HepG2 (cell line): Measurements from ENCODE around the gene TLCD5. TPM values are rescaled to one million over a fixed set of nuclear protein-coding genes. Genes with fewer than 3 reads are reported as not detected.

ENCODE experiments used
- CBFB ChIP-seq: sonication (generic); formaldehyde crosslinking; IDR thresholded peaks from 2 replicates; pipeline ENCODE4 v1.4.0; 2020; ENCODE audit warnings: missing genetic modification reagents
- FOXJ3 ChIP-seq: sonication (generic); formaldehyde crosslinking; IDR thresholded peaks from 2 replicates; pipeline ENCODE4 v1.4.0; 2020; ENCODE audit warnings: missing genetic modification reagents, mild to moderate bottlenecking, borderline replicate concordance
- FOXK2 ChIP-seq: fragments of 450-650 bp; IDR thresholded peaks from 2 replicates; pipeline ENCODE4 v1.6.1; 2016
- IRX3 ChIP-seq: sonication (generic); formaldehyde crosslinking; IDR thresholded peaks from 2 replicates; pipeline ENCODE4 v1.8.1; 2023; ENCODE audit warnings: mild to moderate bottlenecking, low read depth, missing genetic modification reagents, borderline replicate concordance
- KDM3A ChIP-seq: IDR thresholded peaks from 2 replicates; pipeline ENCODE4 v1.6.1; 2018; ENCODE audit warnings: low read depth, missing compliant biosample characterization
- MAF1 ChIP-seq: sonication (generic); formaldehyde crosslinking; IDR thresholded peaks from 2 replicates; pipeline ENCODE4 v1.5.0; 2020; ENCODE audit warnings: missing genetic modification reagents, borderline replicate concordance
- MEIS2 ChIP-seq: sonication (generic); formaldehyde crosslinking; IDR thresholded peaks from 2 replicates; pipeline ENCODE4 v1.9.0; 2021; ENCODE audit warnings: mild to moderate bottlenecking, missing genetic modification reagents
- U2AF2 ChIP-seq: fragments of 200-400 bp; formaldehyde crosslinking; IDR thresholded peaks from 2 replicates; pipeline ENCODE4 v1.6.1; 2017; ENCODE audit warnings: low read depth, mild to moderate bottlenecking, low read length
- ZFX ChIP-seq: sonication (generic); formaldehyde crosslinking; IDR thresholded peaks from 2 replicates; pipeline ENCODE4 v1.4.0; 2020; ENCODE audit warnings: mild to moderate bottlenecking, low read depth, missing genetic modification reagents, moderate library complexity
- ZNF326 ChIP-seq: sonication (generic); formaldehyde crosslinking; IDR thresholded peaks from 2 replicates; pipeline ENCODE4 v1.4.0; 2020; ENCODE audit warnings: missing genetic modification reagents, borderline replicate concordance
- ZNF781 ChIP-seq: sonication (generic); formaldehyde crosslinking; IDR thresholded peaks from 2 replicates; pipeline ENCODE4 v1.5.1; 2020; ENCODE audit warnings: borderline replicate concordance, mild to moderate bottlenecking, missing genetic modification reagents; ENCODE audit errors: not compliant biosample characterization
- ZSCAN20 ChIP-seq: sonication (generic); formaldehyde crosslinking; IDR thresholded peaks from 2 replicates; pipeline ENCODE4 v1.4.0; 2020; ENCODE audit warnings: missing genetic modification reagents, mild to moderate bottlenecking, borderline replicate concordance
- polyA plus RNA-seq, 8 experiments: library from polyadenylated mRNA; depleted of rRNA in 3 of 8; stranded (reverse) in 7 of 8; unstranded in 1 of 8; fragments of >200 nt; fragmentation: Illumina TruSeq in 4 of 8; extraction: Trizol in 4 of 8; gene quantifications; 2 replicates each; pipeline versions ENCODE4 v1.2.1 to v1.2.3, GENCODE V29; 2011 to 2016; ENCODE audit warnings: low read depth in 4 of 8, missing spikeins in 1 of 8, mixed read lengths in 1 of 8; ENCODE audit not compliant: insufficient read depth in 1 of 8
- total RNA-seq, 5 experiments: library from RNA; depleted of rRNA; stranded (reverse); fragments of >200 nt; fragmentation: Illumina TruSeq; extraction: Trizol; gene quantifications; 2 replicates each; pipeline ENCODE4 v1.2.3, GENCODE V29; 2016; ENCODE audit warnings: low read depth in 1 of 5
- TF ChIP-seq, protein P1 (sequence below): sonication (generic); formaldehyde crosslinking; IDR thresholded peaks from 2 replicates; pipeline ENCODE4 v1.4.0; 2020; ENCODE audit warnings: mild to moderate bottlenecking, missing genetic modification reagents, borderline replicate concordance
- TF ChIP-seq, protein P2 (sequence below): sonication (generic); formaldehyde crosslinking; IDR thresholded peaks from 2 replicates; pipeline ENCODE4 v1.5.1; 2020; ENCODE audit warnings: missing genetic modification reagents, mild to moderate bottlenecking, borderline replicate concordance
- TF ChIP-seq, protein P3 (sequence below): sonication (generic); formaldehyde crosslinking; IDR thresholded peaks from 2 replicates; pipeline ENCODE4 v1.4.0; 2020; ENCODE audit warnings: missing genetic modification reagents
- TF ChIP-seq, protein P4 (sequence below): sonication (generic); formaldehyde crosslinking; IDR thresholded peaks from 2 replicates; pipeline ENCODE4 v1.8.1; 2023; ENCODE audit warnings: mild to moderate bottlenecking, missing genetic modification reagents

Gene TLCD5
- total and polyA plus RNA-seq, 2 of the 13 experiments (the other 11 are each of a cell fraction or from before 2014, with no cell fraction given), result 6.1 to 7.6 TPM

DNA sequence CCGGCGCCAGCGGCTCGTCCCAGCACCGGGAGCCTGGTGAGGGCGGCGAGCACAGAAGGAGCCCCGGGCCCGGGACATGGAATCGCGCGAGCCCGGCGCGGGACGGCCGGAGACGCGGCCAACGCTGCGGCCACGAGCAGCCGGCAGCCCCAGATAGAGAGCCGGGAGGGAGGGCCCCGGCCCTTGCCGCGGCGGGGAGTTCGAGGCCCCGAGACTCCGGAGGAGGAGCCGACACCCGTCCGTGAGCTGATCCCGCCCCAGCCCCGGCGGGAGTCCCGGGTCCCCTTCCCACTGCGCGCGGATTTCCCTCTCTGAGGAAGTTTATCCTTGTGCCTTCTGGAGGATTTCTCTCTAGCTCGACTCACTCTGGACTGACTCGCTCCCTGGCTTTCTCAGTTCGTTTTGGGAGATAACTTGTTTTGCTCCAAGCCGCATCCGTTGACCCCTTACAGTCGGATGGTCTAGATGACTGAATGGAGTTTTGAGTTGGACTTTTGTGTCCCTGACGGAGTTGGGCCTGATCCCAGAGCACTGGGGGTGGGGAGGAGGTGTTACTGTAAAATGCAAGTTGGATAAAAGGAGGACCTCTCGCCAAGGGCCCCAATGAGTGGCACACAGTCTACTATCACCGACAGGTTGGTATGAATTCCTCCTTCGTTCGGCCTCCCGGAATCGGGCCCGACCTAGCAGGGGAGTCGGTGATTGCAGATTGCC is 11.7 kb downstream of the TLCD5 start (continued):
- TF ChIP-seq, protein P1, sequence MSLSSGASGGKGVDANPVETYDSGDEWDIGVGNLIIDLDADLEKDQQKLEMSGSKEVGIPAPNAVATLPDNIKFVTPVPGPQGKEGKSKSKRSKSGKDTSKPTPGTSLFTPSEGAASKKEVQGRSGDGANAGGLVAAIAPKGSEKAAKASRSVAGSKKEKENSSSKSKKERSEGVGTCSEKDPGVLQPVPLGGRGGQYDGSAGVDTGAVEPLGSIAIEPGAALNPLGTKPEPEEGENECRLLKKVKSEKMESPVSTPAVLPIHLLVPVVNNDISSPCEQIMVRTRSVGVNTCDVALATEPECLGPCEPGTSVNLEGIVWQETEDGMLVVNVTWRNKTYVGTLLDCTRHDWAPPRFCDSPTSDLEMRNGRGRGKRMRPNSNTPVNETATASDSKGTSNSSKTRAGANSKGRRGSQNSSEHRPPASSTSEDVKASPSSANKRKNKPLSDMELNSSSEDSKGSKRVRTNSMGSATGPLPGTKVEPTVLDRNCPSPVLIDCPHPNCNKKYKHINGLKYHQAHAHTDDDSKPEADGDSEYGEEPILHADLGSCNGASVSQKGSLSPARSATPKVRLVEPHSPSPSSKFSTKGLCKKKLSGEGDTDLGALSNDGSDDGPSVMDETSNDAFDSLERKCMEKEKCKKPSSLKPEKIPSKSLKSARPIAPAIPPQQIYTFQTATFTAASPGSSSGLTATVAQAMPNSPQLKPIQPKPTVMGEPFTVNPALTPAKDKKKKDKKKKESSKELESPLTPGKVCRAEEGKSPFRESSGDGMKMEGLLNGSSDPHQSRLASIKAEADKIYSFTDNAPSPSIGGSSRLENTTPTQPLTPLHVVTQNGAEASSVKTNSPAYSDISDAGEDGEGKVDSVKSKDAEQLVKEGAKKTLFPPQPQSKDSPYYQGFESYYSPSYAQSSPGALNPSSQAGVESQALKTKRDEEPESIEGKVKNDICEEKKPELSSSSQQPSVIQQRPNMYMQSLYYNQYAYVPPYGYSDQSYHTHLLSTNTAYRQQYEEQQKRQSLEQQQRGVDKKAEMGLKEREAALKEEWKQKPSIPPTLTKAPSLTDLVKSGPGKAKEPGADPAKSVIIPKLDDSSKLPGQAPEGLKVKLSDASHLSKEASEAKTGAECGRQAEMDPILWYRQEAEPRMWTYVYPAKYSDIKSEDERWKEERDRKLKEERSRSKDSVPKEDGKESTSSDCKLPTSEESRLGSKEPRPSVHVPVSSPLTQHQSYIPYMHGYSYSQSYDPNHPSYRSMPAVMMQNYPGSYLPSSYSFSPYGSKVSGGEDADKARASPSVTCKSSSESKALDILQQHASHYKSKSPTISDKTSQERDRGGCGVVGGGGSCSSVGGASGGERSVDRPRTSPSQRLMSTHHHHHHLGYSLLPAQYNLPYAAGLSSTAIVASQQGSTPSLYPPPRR (CRISPR knock-in tag), result no peak
- TF ChIP-seq MAF1 (CRISPR knock-in tag), result 0 out of 2 replicates have a peak, but pooled peaks have one; percentile 10
- no peak; the same call in 1 of the 2 replicates for TF ChIP-seq CBFB
- TF ChIP-seq ZSCAN20 (CRISPR knock-in tag), result 0 out of 2 replicates have a peak, but pooled peaks have one; percentile 20
- TF ChIP-seq, protein P2, sequence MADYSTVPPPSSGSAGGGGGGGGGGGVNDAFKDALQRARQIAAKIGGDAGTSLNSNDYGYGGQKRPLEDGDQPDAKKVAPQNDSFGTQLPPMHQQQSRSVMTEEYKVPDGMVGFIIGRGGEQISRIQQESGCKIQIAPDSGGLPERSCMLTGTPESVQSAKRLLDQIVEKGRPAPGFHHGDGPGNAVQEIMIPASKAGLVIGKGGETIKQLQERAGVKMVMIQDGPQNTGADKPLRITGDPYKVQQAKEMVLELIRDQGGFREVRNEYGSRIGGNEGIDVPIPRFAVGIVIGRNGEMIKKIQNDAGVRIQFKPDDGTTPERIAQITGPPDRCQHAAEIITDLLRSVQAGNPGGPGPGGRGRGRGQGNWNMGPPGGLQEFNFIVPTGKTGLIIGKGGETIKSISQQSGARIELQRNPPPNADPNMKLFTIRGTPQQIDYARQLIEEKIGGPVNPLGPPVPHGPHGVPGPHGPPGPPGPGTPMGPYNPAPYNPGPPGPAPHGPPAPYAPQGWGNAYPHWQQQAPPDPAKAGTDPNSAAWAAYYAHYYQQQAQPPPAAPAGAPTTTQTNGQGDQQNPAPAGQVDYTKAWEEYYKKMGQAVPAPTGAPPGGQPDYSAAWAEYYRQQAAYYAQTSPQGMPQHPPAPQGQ, result no peak
- TF ChIP-seq, protein P3, sequence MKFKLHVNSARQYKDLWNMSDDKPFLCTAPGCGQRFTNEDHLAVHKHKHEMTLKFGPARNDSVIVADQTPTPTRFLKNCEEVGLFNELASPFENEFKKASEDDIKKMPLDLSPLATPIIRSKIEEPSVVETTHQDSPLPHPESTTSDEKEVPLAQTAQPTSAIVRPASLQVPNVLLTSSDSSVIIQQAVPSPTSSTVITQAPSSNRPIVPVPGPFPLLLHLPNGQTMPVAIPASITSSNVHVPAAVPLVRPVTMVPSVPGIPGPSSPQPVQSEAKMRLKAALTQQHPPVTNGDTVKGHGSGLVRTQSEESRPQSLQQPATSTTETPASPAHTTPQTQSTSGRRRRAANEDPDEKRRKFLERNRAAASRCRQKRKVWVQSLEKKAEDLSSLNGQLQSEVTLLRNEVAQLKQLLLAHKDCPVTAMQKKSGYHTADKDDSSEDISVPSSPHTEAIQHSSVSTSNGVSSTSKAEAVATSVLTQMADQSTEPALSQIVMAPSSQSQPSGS, result no peak
- TF ChIP-seq, protein P4, sequence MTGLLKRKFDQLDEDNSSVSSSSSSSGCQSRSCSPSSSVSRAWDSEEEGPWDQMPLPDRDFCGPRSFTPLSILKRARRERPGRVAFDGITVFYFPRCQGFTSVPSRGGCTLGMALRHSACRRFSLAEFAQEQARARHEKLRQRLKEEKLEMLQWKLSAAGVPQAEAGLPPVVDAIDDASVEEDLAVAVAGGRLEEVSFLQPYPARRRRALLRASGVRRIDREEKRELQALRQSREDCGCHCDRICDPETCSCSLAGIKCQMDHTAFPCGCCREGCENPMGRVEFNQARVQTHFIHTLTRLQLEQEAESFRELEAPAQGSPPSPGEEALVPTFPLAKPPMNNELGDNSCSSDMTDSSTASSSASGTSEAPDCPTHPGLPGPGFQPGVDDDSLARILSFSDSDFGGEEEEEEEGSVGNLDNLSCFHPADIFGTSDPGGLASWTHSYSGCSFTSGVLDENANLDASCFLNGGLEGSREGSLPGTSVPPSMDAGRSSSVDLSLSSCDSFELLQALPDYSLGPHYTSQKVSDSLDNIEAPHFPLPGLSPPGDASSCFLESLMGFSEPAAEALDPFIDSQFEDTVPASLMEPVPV (CRISPR knock-in tag), result no peak
- TF ChIP-seq ZNF781 (CRISPR knock-in tag), result no peak
- TF ChIP-seq FOXJ3 (CRISPR knock-in tag), result no peak
- peak; percentile 6; the same call in 1 of the 2 replicates for TF ChIP-seq ZFX
- no peak for TF ChIP-seq IRX3 (CRISPR knock-in tag)
- TF ChIP-seq FOXK2, result no peak
- TF ChIP-seq KDM3A (CRISPR knock-in tag), result no peak
- no peak for TF ChIP-seq U2AF2
- TF ChIP-seq MEIS2, result peak; percentile 8; the same call in 1 of the 2 replicates
- no peak for TF ChIP-seq ZNF326 (CRISPR knock-in tag)
